GM18508 (cell line): ENCODE results near the gene GLS.
"Not testable (repeated sequence)": the region's sequence is repeated elsewhere in the genome, so short reads cannot be mapped to it uniquely, and the experiment has no call there.

Experiments used
- ATAC-seq: cut with Tn5 transposase; IDR thresholded peaks from one replicate; pipeline ENCODE4 v1.9.1; 2021; ENCODE audit warnings: moderate number of reproducible peaks; ENCODE audit not compliant: insufficient read depth, unreplicated experiment

Gene GLS

DNA sequence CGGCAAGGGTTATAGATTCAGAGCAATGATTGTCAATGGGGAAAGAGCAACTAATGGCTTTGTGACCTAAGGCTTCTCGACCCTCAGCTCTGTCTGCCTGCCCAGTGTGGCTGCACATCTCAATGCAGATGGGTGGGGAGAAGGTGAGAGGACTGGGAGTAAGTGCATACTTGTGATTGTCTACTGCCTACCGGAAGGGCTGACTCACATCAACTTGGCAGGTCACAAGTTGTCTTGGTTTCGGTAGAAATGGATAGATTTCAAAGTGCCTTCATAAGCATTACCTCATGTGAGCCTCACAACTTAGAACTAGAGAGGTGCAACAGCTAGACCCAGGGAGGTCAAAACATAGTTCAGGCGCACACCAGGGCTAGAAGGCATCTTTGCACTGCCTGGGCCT lies 104.0 kb downstream of the GLS start:
- ATAC-seq: no peak

DNA sequence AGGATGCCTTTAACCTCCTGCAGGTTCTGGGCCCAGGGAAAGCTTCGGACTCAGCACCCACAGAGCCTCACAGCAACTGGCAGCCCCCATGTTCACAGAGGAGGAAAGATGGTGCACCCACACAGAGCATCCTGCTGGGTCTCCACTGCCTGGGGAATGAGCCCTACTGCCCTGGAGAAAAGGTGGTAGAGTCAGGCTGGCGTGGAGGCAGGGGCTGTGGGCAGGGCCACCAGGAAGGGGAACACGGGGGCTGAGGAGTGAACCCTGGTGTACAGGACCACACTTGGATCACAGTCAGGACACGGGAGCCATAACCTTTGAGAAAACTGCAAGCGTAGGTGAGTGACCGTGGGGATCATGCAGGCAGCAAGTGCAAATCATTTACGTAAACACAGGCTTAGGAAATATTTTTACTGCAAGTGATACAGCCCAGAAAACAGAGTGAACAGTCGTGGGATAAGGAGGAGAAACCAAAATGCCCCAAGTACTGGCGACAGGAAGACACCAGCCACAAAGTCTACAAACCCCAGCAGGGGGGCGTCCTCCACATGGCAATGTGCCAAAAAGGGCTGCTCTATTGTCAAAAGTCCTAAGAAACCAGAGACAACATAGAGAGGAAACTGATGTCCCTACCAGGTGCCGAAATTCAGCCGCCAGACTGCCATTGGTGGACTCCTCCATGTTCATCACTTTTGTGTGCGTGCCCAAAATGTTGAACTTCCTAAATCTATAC lies 105.8 kb downstream of the GLS start:
- ATAC-seq: no peak

DNA sequence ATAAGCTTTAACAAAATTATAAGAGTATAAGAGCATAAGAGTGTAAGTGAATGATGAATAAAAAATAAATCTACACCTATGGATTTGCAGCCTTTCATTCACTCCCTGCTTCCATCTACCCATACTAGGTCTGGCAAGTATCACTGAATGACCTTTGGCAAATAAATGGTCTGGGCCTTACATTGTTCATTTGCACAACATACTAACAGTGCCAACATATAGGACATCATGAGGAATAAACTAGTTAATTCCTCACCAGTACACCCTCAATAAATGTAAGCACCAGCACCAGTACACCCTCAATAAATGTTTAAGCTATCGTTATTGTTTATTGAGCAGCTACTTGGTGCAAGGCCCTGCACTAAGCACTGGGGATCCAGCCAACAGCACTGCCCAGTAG lies 106.5 kb downstream of the GLS start:
- ATAC-seq: no peak

DNA sequence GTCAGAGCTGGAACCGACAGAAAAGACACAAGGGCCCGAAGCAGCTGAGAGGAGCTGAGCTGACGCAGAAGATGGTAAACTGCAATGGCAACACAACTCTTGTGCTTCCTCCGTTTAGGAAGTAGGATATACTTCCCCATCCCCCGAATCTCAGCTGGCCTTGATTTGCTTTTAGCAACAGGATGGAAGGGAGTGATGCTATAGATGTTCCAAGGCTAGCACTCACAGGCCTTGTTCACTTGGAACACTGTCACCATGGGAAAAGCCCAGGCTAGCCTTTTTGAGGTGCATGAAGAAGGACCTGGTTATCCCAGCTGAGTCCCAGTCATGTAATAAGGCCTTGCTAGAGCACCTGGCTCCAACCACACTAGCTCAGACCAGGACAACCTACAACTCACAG lies 107.3 kb downstream of the GLS start:
- ATAC-seq: no peak

DNA sequence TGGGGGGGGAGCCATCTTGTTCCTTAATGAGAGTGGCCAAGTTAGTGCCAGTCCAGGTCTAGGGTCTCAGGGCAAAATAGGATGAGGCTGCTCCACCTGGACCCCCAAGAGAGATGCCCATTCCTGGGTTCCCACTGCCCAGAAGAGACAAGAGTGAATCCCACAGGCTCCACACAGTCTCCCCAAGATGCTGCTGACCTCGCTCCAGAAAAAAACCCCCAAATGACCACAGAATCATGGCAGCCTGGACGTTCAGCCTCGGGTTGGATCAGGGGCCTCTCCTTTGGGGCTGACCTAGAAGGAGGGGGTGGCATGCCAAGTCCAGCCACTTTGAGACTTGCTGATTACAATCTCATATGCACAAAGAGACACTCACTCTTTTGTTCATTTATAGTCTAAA lies 108.3 kb downstream of the GLS start:
- ATAC-seq: no peak

DNA sequence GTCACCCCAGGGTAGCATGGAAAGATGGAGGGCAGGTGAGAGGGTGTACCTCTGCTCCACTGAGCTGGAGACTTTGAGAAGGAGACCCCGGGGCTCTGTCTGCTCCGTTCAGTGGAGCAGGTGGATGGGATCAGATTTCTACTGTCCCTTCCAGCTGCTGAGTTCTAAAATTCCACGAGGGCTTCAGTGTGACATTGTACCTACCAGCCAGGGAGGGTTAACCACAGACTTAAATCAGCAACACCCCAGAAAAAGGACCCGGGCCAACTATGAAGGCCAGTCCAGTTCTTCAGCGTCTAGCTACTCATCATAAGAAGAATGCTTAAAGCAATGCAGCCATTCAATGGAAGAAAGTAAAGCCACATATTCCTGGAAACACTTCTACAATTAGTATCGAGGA lies 109.5 kb downstream of the GLS start:
- no peak for ATAC-seq

DNA sequence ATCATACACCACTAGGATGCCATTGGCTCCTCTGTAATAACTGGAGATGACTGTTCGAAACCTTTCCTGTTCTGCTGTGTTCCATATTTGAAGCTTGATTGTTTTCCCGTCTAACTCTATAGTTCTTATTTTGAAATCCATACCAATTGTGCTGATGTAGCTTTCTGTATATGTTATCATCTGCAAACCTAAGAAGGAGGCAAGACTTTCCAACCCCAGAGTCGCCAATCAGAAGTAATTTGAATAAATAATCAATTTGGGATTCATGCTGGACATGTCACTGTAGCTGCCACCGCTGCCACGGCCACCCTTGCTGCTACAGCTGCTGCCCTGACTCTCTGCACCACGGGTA lies 112.6 kb downstream of the GLS start:
- ATAC-seq: no peak

DNA sequence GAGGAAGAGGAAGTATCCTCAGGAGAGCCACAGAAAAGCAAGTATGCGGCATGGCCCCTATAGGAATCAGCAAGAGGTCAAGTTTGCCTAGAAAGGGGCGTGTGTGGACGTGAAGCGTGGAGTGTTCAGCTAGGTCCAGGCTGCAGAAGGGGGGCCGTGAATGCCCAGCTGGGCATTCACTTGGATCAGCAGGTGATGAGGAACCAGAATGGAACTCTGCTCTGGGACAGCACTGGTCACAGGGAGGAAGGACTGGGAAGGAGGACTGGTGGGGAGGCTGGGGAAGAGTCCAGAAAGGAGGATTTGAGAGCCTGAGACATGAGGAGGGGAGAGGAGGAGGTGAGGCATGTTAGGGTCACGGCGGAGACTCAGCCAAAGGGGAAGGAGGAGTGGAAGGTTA lies 113.5 kb downstream of the GLS start:
- no peak for ATAC-seq

DNA sequence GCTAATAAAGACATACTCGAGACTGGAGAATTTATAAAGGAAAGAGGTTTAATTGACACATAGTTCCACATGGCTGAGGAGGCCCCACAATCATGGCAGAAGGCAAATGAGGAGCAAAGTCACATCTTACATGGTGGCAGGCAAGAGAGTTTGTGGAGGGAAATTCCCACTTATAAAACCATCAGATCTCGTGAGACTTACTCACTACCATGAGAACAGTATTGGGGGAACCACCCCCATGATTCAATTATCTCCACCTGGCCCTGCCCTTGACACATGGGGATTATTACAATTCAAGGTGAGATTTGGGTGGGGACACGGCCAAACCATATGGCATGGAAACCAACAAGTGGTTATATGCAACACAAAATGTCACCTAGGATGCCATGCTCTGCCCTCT lies 114.7 kb downstream of the GLS start:
- not testable (repeated sequence) for ATAC-seq

DNA sequence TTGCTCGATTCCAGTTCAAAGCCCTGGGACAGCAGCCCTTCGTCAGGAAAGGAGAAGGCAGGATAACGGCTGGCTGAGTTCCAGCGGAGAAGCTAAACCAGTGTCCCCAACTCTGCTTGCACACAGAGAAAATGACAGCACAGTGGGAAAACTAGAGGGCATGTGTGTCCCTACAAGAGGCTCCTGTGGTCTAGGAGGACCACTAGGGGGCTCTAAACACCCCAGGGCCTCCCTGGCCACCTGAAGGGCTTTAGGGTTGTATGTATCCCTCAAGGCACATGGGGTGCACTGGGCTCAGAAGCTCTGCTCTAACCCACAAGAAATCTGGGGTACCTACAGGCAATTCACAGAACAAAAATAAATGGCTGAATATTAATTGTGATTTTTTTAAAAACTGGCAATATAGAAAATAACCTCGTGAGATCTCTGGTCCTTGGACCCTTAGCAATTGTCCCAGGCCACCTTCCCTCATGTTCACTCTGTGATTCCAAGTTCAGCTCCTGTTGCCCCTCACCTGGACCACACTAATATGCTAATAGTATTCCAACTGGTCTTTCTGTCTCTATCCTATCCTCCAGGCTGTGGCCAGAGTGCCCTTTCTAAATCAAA lies 115.8 kb downstream of the GLS start:
- no peak for ATAC-seq

DNA sequence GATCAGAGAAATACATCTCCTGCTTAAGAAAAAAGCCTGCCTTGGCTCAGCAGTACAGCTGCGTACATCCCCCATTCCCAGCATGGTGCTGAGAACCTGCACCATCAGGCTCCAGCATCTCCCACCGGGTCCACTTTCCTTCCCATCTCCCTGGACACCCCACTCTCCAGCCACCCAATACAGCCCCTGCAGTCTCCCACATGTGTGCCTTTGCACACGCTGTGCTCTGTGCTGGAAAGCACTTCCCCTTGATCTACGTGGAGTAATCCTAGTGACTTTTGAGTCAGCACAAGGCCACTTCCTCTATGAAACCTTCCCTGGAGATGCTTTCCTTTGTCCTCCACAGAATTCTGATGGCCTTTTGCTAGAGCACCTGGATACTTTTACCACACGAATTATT lies 116.3 kb downstream of the GLS start:
- no peak for ATAC-seq

DNA sequence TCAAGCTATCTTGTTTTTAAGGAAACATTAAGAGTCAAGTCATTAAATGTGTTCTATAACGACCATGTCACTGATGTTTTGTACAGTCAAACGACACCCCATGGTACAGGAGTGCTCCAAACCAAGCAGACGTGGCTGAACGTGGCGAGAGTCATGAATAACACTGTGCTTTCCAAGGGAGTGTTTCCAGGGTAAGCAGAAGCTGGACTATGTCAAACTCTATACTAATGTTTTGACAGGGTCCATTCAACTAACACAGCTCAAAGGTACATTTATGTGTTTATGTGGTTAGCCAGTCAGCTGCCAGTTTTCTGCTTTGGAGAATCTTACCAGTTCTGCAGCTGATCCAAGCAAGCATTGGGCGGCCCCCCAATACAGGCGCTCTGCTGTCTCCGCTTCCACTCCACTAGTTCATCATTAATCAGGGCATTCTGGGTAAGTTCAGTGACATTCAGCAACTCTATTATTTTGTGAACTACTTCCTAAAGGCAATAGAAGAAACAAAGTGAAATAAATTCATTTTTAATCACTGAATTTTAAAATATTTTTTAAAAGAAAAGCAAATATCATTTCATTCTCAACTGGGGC lies 117.0 kb downstream of the GLS start:
- no peak for ATAC-seq

DNA sequence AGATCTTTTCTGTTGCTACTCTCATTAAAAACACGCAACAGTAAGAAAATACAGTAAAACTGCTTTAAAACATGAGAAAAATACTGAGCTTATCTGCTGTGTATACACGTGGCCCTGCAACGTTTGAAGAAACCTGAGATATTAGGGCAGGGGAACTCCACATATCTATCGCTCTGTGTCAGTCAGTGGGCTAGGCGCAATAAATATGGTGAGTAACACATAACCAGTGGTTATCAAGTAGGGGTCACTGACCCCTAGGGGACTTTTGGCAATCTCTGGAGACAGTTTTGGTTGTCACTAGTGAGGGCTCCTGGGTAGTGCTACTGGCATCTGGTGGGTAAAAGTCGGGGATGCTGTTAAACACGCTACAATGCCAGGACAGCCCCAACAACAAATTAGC lies 118.4 kb downstream of the GLS start:
- no peak for ATAC-seq

DNA sequence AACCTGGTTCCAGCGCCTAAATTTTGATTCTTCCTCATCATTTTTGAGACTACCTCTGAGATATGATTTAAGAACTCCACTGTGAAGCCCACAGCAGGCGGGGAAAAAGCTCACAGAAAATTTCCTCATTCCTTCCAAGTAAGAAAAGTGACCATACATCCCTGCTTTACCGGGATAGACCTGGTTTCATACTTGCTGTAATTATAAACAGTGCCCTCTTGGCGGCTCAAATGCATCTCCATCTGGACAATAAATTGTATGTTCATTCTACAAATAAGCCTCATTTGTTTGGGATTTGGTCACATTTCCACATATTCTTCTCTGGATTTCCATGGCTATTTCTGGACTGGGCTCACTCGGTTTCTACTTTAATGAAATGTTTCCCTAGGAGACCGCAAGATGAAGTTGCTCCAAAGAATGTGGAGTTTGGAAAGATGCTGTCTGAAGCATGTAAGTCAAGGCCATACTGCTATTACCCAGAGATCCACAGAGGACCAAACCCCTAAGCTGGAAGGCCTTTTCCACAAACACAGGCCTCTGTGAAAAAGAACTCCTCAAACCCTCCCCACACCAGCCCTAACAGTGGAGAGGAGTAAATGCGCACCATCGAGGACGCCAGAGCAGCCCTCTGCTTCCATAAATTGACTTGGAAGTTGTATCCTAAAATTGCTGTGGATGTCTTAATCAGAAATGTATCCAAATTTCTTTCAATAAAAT lies 119.5 kb downstream of the GLS start:
- ATAC-seq: no peak

DNA sequence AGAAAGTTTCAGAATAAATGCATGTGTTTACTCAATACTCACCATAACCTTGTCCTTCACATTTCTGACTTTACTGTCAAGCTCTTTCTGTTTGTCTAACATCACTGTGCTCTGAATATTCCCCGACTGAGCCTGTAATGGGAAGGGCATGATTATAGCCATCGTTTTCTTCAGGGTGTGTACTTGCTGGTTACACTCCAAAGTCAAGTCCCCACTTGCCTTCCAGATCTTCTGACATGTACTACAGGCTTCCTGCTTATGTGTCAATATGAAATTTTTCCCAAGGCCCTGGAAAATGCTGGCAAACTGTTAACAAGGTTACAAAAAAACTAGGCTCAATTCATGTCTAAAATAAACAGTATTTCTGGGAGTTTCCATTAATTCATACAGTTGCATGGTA lies 120.4 kb downstream of the GLS start:
- ATAC-seq: no peak

DNA sequence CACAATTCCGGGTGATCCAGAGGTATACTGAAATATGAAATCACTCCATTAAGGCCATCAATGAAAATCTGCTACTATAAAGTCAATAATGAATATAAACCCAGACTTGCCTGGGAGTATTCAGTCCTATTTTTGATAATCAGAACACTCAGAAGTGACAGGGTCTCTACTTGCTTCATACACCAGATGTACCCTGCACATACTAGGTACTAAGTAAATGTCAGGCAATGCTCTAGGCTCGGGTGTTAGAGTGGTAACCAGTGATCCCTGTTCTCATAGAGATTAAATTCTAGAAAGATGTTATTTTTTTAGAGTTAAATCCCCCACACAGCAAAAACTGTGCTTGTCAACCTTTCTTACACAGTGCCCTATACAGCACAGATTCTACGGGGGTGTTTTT lies 121.0 kb downstream of the GLS start:
- no peak for ATAC-seq

DNA sequence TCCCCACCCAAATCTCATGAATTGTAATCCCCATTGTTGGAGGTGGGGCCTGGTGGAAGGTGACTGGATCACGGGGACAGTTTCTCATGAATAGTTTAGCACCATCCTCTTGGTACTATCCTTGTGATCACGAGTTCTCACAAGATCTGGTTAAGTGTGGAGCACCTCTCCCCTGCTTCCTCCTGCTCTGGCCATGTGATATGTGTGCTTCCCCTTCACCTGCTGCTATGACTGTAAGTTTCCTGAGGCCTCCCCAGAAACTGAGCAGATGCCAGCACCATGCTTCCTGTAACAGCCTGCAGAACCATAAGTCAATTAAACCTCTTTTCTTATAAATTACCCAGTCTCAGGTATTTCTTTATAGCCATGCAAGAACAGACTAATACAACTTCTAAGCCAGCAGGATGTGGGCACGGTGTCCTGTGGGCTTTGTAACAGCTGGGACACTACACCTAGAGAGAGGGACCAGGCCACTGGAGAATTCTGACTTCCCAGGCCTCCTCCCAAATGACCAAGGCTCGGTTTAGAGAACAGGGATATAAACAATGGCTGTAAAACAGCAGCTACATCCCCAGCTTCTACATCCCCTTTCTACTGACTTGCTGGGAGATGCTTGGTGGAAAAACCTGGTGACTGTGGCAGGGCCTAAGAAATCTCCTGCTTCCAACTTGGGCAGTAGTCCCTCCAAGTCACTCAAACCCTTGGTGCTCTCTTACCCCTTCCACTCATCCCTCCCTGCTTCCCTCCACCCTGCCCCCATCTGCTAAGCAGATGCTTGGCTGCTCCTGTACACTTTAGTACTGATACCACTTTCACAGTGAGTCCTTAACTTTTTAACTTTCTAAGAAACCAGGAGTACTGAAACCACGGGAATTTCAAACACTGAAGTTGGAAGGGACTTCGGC lies 123.0 kb downstream of the GLS start:
- ATAC-seq: no peak

DNA sequence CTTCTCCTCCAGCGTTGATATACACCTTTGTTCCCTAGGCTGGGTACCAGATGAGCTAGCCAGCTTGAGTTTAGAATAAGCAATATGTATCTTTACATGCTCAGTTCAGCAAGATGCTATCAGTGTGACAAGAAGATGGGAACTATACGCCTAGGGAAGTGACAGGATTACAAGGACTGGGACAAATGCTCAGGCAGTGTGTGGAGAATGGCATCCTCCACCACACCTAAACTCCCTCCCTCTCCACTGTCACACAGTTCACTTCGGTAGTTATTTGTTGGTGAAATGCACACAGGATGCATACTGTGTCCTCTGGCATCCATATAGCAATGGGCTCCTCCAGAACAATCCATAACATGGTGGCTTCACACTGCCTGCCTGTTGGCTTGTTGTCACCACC lies 125.7 kb downstream of the GLS start:
- no peak for ATAC-seq

DNA sequence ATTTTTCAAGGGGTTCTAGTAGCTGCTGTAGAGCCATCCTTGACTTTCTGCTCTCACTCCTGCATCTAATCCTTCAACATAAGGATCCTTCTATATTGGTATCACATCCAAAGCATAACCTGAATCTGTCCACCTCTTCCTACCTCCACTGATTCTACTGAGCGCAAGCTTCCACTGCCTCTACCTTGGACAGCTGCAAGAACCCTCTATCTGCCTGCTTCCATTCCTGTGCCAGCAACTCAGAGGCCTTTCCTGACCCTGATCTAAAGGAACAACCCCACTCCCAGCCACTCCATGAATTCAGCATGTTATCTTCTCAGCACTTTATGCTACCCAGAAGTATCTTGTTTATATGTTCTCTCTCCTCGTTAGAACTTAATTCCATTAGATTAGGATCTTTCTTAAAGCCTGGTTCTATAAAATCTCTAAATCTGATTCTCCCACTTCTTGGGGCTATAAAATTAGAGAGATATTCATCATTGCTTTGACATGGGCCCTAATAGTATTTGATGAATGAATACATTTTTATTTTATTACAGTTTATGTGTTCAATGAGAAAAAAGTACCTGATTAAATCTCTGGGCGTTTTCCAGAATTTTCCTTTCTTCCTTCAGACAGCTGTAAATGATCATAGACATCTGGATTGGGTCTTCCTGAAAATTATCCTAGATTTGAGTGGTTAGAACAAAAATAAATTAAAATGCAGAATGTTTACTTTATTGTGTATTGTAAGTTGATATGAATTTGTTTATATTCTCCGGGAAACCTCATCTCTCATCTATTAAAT lies 126.6 kb downstream of the GLS start:
- ATAC-seq: no peak

DNA sequence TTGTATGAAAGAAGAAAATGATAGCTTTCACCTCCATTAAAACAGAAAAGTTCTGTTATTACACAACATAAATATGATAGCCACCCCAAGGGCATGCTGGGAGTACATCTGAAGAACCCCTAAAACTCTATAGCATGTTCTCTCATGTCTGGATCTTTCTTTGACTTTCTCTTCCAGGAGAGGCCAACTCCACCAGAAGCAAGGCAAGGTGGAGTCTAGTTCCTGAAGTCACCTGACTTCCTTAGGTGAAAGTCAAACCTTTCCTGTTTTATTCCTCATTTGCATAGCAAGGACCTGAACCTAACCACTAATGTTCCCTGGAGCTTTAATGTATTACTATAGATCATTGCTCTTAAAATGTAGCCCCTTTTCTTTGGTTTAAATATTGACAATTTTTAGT lies 127.7 kb downstream of the GLS start:
- ATAC-seq: no peak
